A673 (cell line): ENCODE results near the gene UGP2. TPM values are rescaled to one million over a fixed set of nuclear protein-coding genes. Genes with fewer than 3 reads are reported as not detected.

Source experiments
- BruUV-seq: library from RNA; stranded (reverse); fragments of 400-500 nt; replicated peaks from 2 replicates; lab custom pipeline; 2021; lab: Mats Ljungman, UMichigan
- CTCF ChIA-PET: fragments of 300-600 bp; sonication (Branson Sonifier 250); formaldehyde crosslinking; loops from one replicate; lab custom pipeline; 2022; ENCODE audit warnings: antibody characterized with exemption; lab: Charles Lee
- POLR2A ChIA-PET: fragments of 300-600 bp; sonication (Branson Sonifier 250); formaldehyde crosslinking; loops from one replicate; lab custom pipeline; 2022; ENCODE audit warnings: antibody characterized with exemption; ENCODE audit not compliant: low non-redundant PET; lab: Charles Lee
- DNase-seq: peaks from one replicate; pipeline ENCODE4 v3.0.0-alpha.2; 2015; ENCODE audit warnings: low spot score
- H3K27ac ChIP-seq: fragments of 200-600 bp; sonication (generic); 2 replicates; pipeline ENCODE4 v1.5.1; 2016; ENCODE audit warnings: mixed run types, low read depth, mild to moderate bottlenecking, mixed read lengths, antibody characterized with exemption, low read length; ENCODE audit not compliant: poor library complexity, severe bottlenecking
- H3K27me3 ChIP-seq: fragments of 200-600 bp; sonication (generic); replicated peaks from 2 replicates; pipeline ENCODE4 v1.6.1; 2017; ENCODE audit warnings: mixed run types, low read depth, mild to moderate bottlenecking, mixed read lengths, antibody characterized with exemption, low read length; ENCODE audit not compliant: insufficient read depth, poor library complexity
- H3K36me3 ChIP-seq: fragments of 200-600 bp; sonication (generic); 2 replicates; pipeline ENCODE4 v1.6.1; 2016; ENCODE audit warnings: mixed run types, mild to moderate bottlenecking, mixed read lengths, antibody characterized with exemption, low read length; ENCODE audit not compliant: insufficient read depth, poor library complexity, severe bottlenecking
- H3K4me1 ChIP-seq: fragments of 200-600 bp; sonication (generic); 2 replicates; pipeline ENCODE4 v1.6.1; 2017; ENCODE audit warnings: mixed run types, mild to moderate bottlenecking, mixed read lengths, antibody characterized with exemption, low read length; ENCODE audit not compliant: insufficient read depth, poor library complexity, severe bottlenecking
- H3K4me3 ChIP-seq: fragments of 200-600 bp; sonication (generic); 2 replicates; pipeline ENCODE4 v1.5.1; 2016; ENCODE audit warnings: low read depth, mixed run types, mild to moderate bottlenecking, mixed read lengths, low read length; ENCODE audit not compliant: poor library complexity, severe bottlenecking
- H3K9me3 ChIP-seq: fragments of 200-600 bp; sonication (generic); 2 replicates; pipeline ENCODE4 v1.6.1; 2016; ENCODE audit warnings: mixed run types, low read depth, mild to moderate bottlenecking, mixed read lengths, antibody characterized with exemption, low read length; ENCODE audit not compliant: poor library complexity, severe bottlenecking
- CTCF ChIP-seq: fragments of 300-800, 200-600 bp; sonication (generic); conservative IDR thresholded peaks from 2 replicates; pipeline ENCODE4 v1.5.1; 2017; ENCODE audit warnings: low read depth, mild to moderate bottlenecking, antibody characterized with exemption, low read length, moderate library complexity, mixed read lengths
- EZH2 ChIP-seq: fragments of 200-600 bp; sonication (generic); IDR thresholded peaks from 2 replicates; pipeline ENCODE4 v1.6.1; 2017; ENCODE audit warnings: borderline replicate concordance, low read depth, mild to moderate bottlenecking, mixed read lengths, antibody characterized with exemption, low read length; ENCODE audit not compliant: poor library complexity, severe bottlenecking
- intact Hi-C: fragments of 100-400 bp; cut with micrococcal nuclease; formaldehyde crosslinking; loops from one replicate; pipeline ENCODE4 v1.10.0; 2022; ENCODE audit not compliant: unreplicated experiment
- total RNA-seq: library from RNA; stranded (reverse); gene quantifications from 2 replicates; pipeline ENCODE4 v1.2.3, GENCODE V29; 2021

The UGP2 gene
- total RNA-seq, 1 experiment from 2014 or later = 60.3 TPM

- H3K27me3 ChIP-seq = no peaks in the 10 kb centered on the region
- TF ChIP-seq EZH2 (no peak), CTCF (no peak)
- no peaks in the 10 kb centered on the region for H3K4me1 ChIP-seq
- peaks cover 15% of the 10 kb centered on the region for H3K36me3 ChIP-seq
- no peak overlapping the region for H3K4me3 ChIP-seq
- no peak overlapping the region for H3K27ac ChIP-seq
- ChIA-PET POLR2A (no interaction called here), CTCF (no interaction called here)
- DNase-seq = no peak
- intact Hi-C loops = no loop called here
- H3K9me3 ChIP-seq = peaks cover 9% of the 10 kb centered on the region
- no TSS peak for BruUV-seq
Measured at GRCh38 chr2:63872571-63873328, 31.1 kb downstream of the UGP2 start.

GRCh38 chr2:63874204-63875130, 32.8 kb downstream of the UGP2 start:
- CTCF ChIA-PET = no interaction called here
- Histone ChIP-seq H3K4me1 (no peaks in the 10 kb centered on the region), H3K27me3 (no peaks in the 10 kb centered on the region), H3K4me3 (no peak overlapping the region), H3K27ac (no peak overlapping the region), H3K36me3 (peaks cover 15% of the 10 kb centered on the region), H3K9me3 (peaks cover 9% of the 10 kb centered on the region)
- no TSS peak for BruUV-seq
- TF ChIP-seq EZH2 = no peak
- TF ChIP-seq CTCF = no peak
- intact Hi-C loops = no loop called here
- no peak for DNase-seq
- POLR2A ChIA-PET = no interaction called here

GRCh38 chr2:63875131-63875527, 33.4 kb downstream of the UGP2 start:
- CTCF ChIA-PET = no interaction called here
- intact Hi-C loops = no loop called here
- DNase-seq = no peak
- Histone ChIP-seq H3K36me3 (peaks cover 15% of the 10 kb centered on the region), H3K27me3 (no peaks in the 10 kb centered on the region), H3K4me3 (no peak overlapping the region), H3K9me3 (peaks cover 9% of the 10 kb centered on the region), H3K4me1 (no peaks in the 10 kb centered on the region), H3K27ac (no peak overlapping the region)
- POLR2A ChIA-PET = no interaction called here
- TF ChIP-seq CTCF (no peak), EZH2 (no peak)
- BruUV-seq = no TSS peak
